MG63 (cell line): ENCODE measurements around the gene ESX1. TPM values are rescaled to one million over a fixed set of nuclear protein-coding genes. Genes with fewer than 3 reads are reported as not detected.
A peak's percentile ranks its signal among the peaks of the same experiment; 100 is the strongest.
"Not testable (repeated sequence)": the region's sequence is repeated elsewhere in the genome, so short reads cannot be mapped to it uniquely, and the experiment has no call there.

Source experiments
- DNase-seq: peaks from one replicate; pipeline ENCODE4 v3.0.0-alpha.2; 2020
- H3K27me3 ChIP-seq: fragments of 250-450 bp; sonication (Bioruptor Pico); 2 replicates; pipeline ENCODE4 v1.5.1; 2020; ENCODE audit warnings: mild to moderate bottlenecking, moderate library complexity
- H3K36me3 ChIP-seq: fragments of 250-450 bp; sonication (Bioruptor Pico); 2 replicates; pipeline ENCODE4 v1.5.1; 2020; ENCODE audit warnings: mild to moderate bottlenecking, moderate library complexity
- H3K4me3 ChIP-seq: fragments of 250-450 bp; sonication (Bioruptor Pico); 2 replicates; pipeline ENCODE4 v1.5.1; 2020; ENCODE audit warnings: mild to moderate bottlenecking, moderate library complexity
- H3K9me3 ChIP-seq: fragments of 250-450 bp; sonication (Bioruptor Pico); 2 replicates; pipeline ENCODE4 v1.5.1; 2020; ENCODE audit warnings: mild to moderate bottlenecking, moderate library complexity
- total RNA-seq: library from RNA; depleted of rRNA; stranded (reverse); fragments of >200 nt; shearing (Covaris generic); gene quantifications from 2 replicates; pipeline ENCODE4 v1.2.3, GENCODE V29; 2014; ENCODE audit warnings: low replicate concordance; rRNA removed

Gene ESX1
- not detected in 2 replicates for total RNA-seq

DNA sequence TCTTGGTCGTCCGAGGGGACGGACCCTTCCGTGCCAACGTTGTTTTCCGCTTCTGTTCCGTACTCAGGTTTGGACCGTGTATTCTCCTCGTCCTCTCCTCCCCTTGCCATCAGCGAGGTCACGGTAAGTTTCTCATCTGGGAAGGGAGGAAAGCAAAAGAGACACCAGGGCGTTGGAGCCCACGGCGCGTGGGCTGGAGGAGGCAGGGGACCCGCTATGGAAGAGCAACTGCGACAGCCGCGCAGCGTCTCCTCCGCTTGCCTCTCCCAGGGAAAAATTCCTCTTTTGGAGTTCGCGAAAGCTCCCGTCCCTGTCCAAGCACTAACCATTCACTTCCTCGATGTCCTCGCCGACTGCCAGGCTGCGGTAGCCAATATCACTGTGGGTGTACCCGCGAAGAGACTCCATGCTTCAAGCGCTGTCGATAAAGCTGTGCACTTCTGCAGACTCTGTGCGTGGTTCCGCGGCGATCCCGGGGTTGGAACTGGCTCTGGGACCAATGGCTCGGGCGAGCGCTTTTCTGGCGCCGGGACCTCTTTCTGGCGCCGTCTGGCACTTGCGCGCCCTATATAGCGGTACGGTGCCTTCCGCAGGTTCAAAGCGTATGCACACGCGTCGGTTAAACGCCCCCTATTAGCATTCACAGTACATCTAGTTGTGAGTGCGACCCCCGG lies at the start of gene ESX1:
Gene ESX1 (minus strand): TSS at position 492 of the 674 bp plus-strand sequence. CDS start 84 bp downstream, at position 408.
- no peaks in the 10 kb centered on the region for H3K36me3 ChIP-seq
- no peaks in the 10 kb centered on the region for H3K9me3 ChIP-seq
- H3K27me3 ChIP-seq, result peaks cover 25% of the 10 kb centered on the region
- peak; percentile 6 for DNase-seq
- peak within 1 kb of the TSS; percentile 10; the same call in 1 of the 2 replicates for H3K4me3 ChIP-seq

DNA sequence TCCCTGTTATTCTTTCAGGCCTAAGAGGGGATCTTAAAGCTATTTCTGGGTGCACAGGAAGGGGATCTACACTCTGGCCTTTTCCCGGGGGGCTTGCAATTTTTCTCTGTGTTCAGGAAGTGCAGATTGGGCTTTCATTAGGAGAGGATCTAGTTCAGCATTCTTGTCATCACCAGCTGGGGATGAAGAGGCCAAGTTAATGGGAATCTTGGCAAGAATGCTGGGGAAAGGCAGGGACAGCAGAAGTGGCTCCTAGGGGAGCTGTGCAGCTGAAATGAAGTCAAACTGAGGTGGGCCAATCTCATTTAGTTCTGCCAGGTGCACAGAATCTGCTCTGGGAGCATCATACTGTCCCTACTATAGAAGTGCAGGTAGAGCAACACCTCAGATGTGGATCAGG lies 40.9 kb upstream of the ESX1 start:
- Histone ChIP-seq H3K27me3 (no peaks in the 10 kb centered on the region), H3K36me3 (no peaks in the 10 kb centered on the region), H3K4me3 (no peak overlapping the region), H3K9me3 (no peaks in the 10 kb centered on the region)
- no peak for DNase-seq

DNA sequence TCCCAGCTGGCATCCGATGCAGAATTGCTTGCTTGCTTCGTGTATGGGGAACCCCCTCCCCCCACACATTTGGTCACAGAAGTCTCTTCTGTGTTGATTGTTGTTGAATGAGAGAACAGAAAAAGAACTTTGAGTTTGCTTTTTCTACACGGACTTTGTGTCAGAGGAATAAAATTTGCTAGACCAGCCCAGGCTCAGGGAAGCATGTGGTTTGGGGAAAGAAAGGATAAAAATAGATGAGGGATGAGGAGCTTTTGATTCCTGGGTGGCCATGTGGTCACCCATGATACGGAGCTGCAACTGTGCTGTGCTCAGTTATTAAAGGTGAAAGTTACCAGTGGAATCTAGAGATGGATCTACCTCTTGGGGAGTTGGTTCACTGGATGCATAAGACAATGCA lies 34.2 kb upstream of the ESX1 start:
- DNase-seq, result no peak

DNA sequence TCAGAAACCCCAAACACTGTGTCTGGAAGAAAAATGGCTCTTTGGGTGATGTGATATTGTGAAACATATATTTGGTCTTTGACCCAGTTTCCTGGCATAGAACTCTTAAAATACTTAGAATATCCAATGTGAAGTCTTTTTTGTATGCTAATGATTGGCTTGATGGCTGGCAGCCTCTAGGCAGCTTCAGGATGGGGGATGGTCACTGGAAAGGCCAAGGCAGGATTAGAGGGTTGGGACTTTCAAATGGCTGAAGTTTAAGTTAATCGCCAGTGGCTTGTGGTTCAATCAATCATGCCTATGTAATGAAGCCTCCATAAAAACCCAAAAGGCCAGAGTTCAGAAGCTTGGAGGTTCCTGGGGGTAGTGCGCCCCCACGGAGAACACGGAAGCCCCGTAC lies 33.5 kb upstream of the ESX1 start:
- no peaks in the 10 kb centered on the region for H3K9me3 ChIP-seq
- no peak for DNase-seq
- no peaks in the 10 kb centered on the region for H3K36me3 ChIP-seq
- H3K27me3 ChIP-seq, result no peaks in the 10 kb centered on the region
- no peak overlapping the region for H3K4me3 ChIP-seq

More for the DNA sequence above, 34.2 kb upstream of the ESX1 start:
- Histone ChIP-seq H3K27me3 (no peaks in the 10 kb centered on the region), H3K4me3 (no peak overlapping the region), H3K36me3 (no peaks in the 10 kb centered on the region), H3K9me3 (no peaks in the 10 kb centered on the region)

DNA sequence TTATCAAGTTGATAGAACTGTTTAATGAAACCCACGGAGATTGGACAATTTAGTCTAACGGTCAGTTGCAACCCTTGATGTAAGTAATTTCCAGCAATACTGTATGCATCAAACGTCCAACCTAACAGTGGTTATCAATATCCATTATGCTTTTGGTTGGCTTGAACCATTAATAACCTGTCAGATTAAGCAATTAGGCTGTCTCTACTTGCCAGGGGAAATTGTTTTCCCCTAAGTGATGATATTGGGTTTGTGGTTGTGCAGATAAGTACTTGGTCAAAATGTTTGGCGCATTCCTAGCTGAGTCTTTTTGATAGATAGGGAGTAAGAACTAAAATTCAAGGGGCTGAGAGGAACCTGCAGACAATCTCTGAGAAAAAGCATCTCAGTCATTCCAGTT lies 30.5 kb upstream of the ESX1 start:
- H3K9me3 ChIP-seq, result no peaks in the 10 kb centered on the region
- H3K4me3 ChIP-seq, result no peak overlapping the region
- no peak for DNase-seq

DNA sequence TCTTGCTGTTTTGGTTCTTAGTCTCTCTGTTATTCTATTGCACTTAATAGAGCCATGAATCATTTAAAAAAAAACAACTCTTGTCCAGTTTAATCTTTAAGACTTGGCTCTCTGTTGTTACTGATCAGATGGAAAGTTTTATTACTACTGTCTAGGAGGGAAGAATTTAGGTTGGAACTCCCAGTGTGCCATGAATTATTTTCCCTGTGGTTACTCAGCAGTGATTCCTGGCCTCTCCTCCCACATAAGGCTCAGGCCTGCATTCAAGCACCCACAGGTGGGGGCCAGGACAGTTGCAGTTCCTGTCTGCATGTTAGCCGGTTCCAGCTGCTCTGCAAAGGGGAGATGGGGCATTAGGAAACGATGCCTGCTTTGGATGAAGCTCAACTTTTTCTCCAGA lies 29.8 kb upstream of the ESX1 start:
- no peak overlapping the region for H3K4me3 ChIP-seq
- peak; percentile 62 for DNase-seq
- no peaks in the 10 kb centered on the region for H3K9me3 ChIP-seq
- H3K27me3 ChIP-seq, result no peaks in the 10 kb centered on the region
- no peaks in the 10 kb centered on the region for H3K36me3 ChIP-seq

More for the DNA sequence above, 30.5 kb upstream of the ESX1 start:
- Histone ChIP-seq H3K27me3 (no peaks in the 10 kb centered on the region), H3K36me3 (no peaks in the 10 kb centered on the region)

DNA sequence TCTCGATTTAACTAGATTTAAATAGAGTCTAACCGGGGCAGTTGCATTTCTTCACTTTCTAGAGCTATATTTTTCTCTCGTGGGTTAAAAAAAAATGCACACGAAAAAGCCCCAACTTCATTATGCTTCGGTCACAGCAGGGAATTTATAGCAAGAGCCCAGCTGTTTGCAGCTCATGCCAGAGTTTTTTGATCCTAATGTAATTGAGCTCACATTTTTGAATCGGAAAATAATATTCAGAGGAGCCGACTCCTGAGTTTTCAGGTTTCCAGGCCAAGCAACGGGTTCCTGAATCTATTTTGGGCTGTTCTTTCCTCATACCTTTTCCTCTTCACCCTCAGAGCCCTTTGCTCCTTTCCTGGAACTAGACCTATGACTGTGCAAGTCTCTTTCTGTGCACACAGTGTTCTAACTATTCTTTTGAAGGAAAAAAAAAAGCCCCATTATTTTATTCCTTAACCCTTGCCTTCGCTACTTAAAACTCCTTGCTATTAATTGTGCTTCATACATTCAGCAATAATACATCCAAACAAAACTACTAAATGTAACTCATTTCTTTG lies 27.5 kb upstream of the ESX1 start:
- H3K27me3 ChIP-seq, result no peaks in the 10 kb centered on the region
- no peak overlapping the region for H3K4me3 ChIP-seq
- no peaks in the 10 kb centered on the region for H3K9me3 ChIP-seq
- no peaks in the 10 kb centered on the region for H3K36me3 ChIP-seq
- DNase-seq, result no peak

DNA sequence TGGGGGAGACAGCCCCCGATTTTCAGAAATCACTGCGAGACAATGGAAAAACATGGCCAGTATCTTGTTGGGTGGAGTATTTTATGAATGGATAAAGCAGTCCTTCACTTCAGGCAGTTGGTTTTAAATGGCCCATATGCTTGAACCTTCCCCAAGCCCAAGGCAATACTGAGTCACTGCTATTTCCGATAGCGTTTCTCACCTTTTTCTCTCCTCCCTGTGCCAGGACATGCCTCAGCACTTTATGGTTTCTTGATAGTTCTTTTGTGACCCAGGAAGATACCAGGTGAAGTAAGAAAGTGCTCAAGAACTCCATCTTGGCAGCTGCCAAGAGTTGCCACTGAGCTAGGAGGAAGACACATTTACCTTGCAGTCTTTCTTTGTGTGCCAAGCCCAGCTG lies 26.8 kb upstream of the ESX1 start:
- no peaks in the 10 kb centered on the region for H3K9me3 ChIP-seq
- no peaks in the 10 kb centered on the region for H3K36me3 ChIP-seq
- DNase-seq, result no peak
- H3K4me3 ChIP-seq, result no peak overlapping the region
- no peaks in the 10 kb centered on the region for H3K27me3 ChIP-seq

DNA sequence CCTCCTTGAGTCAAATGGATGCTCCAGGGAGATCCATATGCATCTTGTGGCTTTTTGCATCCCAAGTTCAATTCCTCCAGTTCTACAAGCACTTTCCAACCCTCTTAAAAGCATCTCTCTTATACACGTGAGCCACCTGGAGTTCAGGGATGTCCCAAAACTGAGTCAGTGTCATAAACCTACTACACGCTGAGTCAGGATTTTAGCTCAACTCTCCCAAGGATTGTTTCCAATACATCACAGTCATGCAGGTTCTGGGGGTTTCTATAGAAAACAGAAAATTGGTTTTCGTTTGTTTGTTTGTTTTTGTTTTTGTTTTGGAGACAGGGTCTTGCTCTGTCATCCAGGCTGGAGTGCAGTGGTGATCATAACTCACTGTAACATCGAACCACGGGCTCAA lies 25.9 kb upstream of the ESX1 start:
- Histone ChIP-seq H3K4me3 (no peak overlapping the region), H3K27me3 (no peaks in the 10 kb centered on the region), H3K36me3 (no peaks in the 10 kb centered on the region), H3K9me3 (no peaks in the 10 kb centered on the region)
- no peak for DNase-seq

DNA sequence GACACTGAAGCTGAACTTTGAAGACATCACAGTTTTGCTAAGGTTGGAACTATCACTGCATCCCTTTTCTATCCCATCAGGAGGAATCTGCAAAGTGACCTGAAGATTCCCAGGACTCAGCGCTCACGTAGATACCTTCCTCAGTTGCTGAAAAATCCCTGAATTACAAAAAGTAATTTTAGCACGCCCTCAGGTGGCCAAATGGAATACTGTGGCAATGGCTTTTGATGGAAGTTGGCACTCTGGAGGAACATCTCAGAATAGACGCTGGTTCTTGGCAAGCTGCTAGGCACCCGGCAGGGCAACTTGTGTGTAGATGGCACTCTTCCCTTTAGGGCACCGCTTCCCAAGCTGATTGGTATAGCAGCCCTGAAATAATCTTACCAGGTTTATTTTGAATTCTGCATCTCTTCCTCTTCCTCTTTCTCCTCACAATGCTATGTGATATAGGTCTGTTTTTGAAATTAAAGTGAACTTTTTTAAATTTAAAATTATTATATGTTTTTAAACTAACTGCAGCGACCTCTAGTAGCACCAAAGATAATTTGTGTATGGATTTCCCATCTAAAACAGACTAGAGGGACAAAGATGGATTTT lies 16.3 kb upstream of the ESX1 start:
- H3K4me3 ChIP-seq, result no peak overlapping the region
- no peaks in the 10 kb centered on the region for H3K9me3 ChIP-seq
- no peaks in the 10 kb centered on the region for H3K36me3 ChIP-seq
- peak; percentile 60 for DNase-seq
- no peaks in the 10 kb centered on the region for H3K27me3 ChIP-seq

DNA sequence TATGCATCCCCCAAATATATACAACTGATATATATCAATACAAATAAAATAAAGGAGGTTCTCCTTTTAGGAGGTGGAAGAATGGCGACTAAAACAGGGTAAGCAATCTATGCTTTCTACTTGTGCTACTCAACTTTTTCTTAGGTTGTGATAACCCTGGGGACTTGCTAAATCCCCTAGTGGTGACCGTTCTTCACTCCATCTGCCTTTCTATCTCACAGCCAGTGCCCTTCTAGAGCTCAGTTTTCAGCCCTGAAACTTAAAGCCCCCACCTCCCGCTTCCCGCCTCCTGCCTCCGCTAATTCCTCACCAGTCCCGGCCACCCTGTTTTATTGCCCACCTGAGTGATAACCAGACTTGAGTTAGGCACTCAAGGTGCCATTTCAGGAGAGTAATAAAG lies 15.5 kb upstream of the ESX1 start:
- Histone ChIP-seq H3K4me3 (no peak overlapping the region), H3K27me3 (no peaks in the 10 kb centered on the region), H3K36me3 (no peaks in the 10 kb centered on the region), H3K9me3 (no peaks in the 10 kb centered on the region)
- DNase-seq, result no peak

DNA sequence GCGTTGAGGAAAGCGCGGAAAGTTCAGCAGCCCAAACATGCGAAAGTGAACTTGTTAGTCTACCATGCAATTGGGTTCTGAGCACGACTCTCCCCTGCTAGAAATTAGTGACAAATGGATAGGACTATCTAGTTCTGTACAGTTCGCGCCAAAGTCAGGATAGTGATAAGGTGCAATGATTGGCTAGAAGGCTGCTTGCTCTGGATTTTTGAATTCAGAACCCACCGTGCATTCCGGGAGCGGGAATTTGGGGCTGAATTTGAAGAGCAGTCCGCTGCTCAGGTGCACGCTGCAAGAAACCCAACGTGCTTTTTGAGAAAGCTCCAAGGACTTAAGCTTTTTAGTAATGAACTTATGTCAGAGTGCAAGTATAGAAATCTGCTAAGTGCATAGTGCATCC lies 732 bp upstream of the ESX1 start:
- DNase-seq, result no peak
- Histone ChIP-seq H3K36me3 (no peaks in the 10 kb centered on the region), H3K4me3 (no peak overlapping the region), H3K27me3 (peaks cover 25% of the 10 kb centered on the region), H3K9me3 (no peaks in the 10 kb centered on the region)

DNA sequence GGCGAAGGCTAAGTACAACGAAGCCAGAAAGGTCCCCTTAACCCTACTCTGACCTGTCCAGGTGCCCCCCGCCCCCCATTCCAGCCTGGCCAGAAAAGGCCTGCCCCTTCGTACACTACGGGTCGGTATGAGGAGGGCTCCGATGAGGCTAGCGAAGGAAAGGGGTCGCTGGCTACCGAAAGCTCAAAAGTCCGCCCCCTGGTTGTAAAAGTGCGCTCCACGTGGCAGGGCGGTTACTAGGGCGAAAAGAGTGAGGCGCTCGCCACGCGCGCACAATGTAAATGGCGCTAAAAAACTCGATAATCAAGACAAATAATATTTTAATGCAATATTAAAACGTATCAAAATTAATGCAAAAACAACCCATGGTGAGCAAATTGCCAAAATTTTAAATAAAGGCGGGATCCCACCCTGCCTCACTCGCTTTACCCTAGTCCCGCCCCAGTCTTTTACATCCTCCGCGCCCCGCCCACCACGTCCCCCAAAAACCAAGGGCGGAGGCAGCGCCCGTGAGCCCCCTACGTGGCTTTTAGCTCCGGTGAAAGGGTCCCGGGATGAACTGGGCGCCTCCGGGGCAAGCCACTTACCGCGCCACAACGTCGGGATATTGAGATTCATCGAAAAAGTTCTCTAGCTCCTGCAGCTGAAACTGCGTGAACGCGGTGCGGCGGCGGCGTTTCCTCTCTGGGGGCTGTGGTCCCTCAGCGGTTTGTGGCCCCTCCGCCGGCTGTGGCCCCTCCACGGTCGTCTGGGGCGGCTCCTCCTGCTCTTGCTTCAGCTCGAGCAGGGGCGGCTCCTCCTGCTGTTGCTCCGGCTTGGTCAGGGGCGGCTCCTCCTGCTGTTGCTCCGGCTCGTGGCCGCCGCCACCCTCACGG lies 929 bp downstream of the ESX1 start:
- no peaks in the 10 kb centered on the region for H3K9me3 ChIP-seq
- H3K36me3 ChIP-seq, result no peaks in the 10 kb centered on the region
- DNase-seq, result peak; percentile 4
- H3K4me3 ChIP-seq, result peak overlapping the region; percentile 10; the same call in 1 of the 2 replicates
- H3K27me3 ChIP-seq, result peaks cover 25% of the 10 kb centered on the region

DNA sequence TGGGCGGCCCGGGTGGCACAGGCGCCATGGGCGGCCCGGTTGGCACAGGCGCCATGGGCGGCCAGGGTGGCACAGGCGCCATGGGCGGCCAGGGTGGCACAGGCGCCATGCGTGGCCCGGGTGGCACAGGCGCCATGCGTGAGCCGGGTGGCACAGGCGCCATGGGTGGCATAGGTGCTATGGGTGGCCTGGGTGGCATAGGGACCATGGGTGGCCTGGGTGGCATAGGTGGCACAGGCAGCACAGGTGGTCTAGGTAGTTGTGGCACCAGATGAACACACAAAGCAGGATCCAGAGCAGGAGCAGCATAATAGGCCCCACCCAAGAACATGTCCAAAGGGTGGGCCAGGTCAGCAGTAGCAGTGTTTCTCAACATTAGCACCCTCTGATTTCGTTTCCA lies 4.3 kb downstream of the ESX1 start:
- no peaks in the 10 kb centered on the region for H3K36me3 ChIP-seq
- no peaks in the 10 kb centered on the region for H3K9me3 ChIP-seq
- H3K4me3 ChIP-seq, result no peak overlapping the region
- no peak for DNase-seq
- H3K27me3 ChIP-seq, result peaks cover 28% of the 10 kb centered on the region

DNA sequence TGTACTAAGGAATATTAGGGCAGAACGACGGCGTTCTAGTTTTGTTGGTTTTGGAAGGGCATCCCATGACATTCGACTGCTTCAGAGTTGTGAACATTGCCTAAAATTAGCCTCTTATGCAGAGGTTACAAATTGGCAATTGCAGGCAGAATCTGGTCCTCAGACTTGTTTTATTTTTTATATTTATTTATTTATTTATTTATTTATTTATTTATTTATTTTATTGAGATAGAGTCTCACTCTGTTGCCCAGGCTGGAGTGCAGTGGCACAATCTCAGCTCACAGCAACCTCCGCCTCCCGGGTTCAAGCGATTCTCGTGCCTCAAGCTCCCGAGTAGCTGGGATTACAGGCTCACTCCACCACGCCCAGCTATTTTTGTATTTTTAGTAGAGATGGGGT lies 24.7 kb downstream of the ESX1 start:
- not testable (repeated sequence) for H3K4me3 ChIP-seq, DNase-seq, H3K27me3 ChIP-seq, H3K36me3 ChIP-seq, H3K9me3 ChIP-seq

DNA sequence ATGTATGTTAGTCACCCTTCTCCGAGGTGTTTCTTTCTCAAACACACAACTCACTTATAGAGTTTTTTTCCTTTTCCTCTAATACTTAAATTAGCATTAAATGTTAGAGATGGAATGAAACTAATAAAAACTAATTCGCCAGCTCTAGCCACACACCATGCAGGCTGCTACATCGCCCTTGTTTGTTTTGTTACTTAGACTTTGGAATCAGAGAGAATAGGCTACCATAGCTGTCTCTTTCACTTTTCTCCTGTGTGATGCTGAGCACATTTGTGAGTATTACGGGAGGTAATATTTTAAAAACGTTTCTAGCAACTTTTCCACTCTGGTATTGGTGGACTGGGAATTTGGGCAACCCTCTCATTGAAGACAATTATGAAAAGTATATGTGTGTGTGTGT lies 43.5 kb downstream of the ESX1 start:
- H3K36me3 ChIP-seq, result no peaks in the 10 kb centered on the region
- DNase-seq, result no peak
- no peak overlapping the region for H3K4me3 ChIP-seq
- no peaks in the 10 kb centered on the region for H3K27me3 ChIP-seq
- H3K9me3 ChIP-seq, result no peaks in the 10 kb centered on the region

DNA sequence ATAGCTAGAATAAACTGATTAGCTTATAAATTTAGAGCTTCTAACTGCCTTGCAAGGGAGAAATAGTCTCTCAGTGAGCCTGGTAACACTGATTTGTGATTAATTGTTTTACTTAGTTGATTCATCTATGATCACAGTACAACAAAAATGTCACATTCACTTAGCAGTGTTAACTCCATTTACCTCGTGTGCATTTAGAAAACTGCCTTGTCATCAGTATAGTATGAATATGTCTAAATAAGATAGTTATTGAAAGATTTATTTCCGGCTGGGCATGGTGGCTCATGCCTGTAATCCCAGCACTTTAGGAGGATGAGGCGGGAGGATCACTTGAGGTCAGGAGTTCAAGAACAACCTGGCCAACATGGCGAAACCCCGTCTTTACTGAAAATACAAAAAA lies 49.2 kb downstream of the ESX1 start:
- H3K4me3 ChIP-seq, result no peak overlapping the region
- H3K27me3 ChIP-seq, result no peaks in the 10 kb centered on the region
- no peaks in the 10 kb centered on the region for H3K36me3 ChIP-seq
- no peaks in the 10 kb centered on the region for H3K9me3 ChIP-seq
- DNase-seq, result no peak
